HCT116 (cell line): ENCODE data around the gene RMND5A. TPM values are rescaled to one million over a fixed set of nuclear protein-coding genes. Genes with fewer than 3 reads are reported as not detected.

Experiments used
- ATAC-seq: fragments of 200-7000 bp; cut with Tn5 transposase; 2 replicates; pipeline ENCODE4 v1.9.1; 2020; ENCODE audit warnings: mild to moderate bottlenecking, moderate library complexity
- BruUV-seq: library from RNA; stranded (reverse); fragments of 400-500 nt; replicated peaks from 2 replicates; lab custom pipeline; 2021; lab: Mats Ljungman, UMichigan
- CTCF ChIA-PET: fragments of 300-600 bp; sonication (Branson Sonifier 250); formaldehyde crosslinking; loops from one replicate; lab custom pipeline; 2021; ENCODE audit warnings: antibody characterized with exemption; lab: Charles Lee
- POLR2A ChIA-PET: fragments of 300-600, 350-600 bp; sonication (Branson Sonifier 250); formaldehyde crosslinking; loops from one replicate; lab custom pipeline; 2021; ENCODE audit warnings: antibody characterized with exemption; lab: Charles Lee
- RAD21 ChIA-PET, 2 experiments: fragments of 300-600 bp; sonication (Branson Sonifier 250); formaldehyde crosslinking; loops; one replicate each; lab custom pipeline; 2023; ENCODE audit warnings: low total read pairs in 2 of 2; ENCODE audit not compliant: uncharacterized antibody in 2 of 2, unreplicated experiment in 2 of 2, low non-redundant PET in 1 of 2; lab: Charles Lee
- DNase-seq: peaks from one replicate; pipeline ENCODE4 v3.0.0-alpha.2; 2010; ENCODE audit warnings: low read depth, low spot score
- H2AFZ ChIP-seq: fragments of 200-600 bp; shearing (Covaris generic), sonication (generic); 2 replicates; pipeline ENCODE4 v1.6.1; 2017; ENCODE audit warnings: low read depth, mixed run types, mixed read lengths, antibody characterized with exemption, low read length; ENCODE audit not compliant: poor library complexity, severe bottlenecking
- H3K27ac ChIP-seq: 2 replicates; pipeline ENCODE4 v1.5.1; 2012; ENCODE audit warnings: low read depth, low read length
- H3K27me3 ChIP-seq: fragments of 200-600 bp; sonication (generic); 2 replicates; pipeline ENCODE4 v1.6.1; 2016; ENCODE audit warnings: mixed run types, low read length, mixed read lengths; ENCODE audit not compliant: insufficient read depth
- H3K36me3 ChIP-seq, 2 experiments: fragments of 200-500 bp in 1 of 2; fragments of 200-600 bp in 1 of 2; sonication (Bioruptor generic) in 1 of 2; sonication (generic) in 1 of 2; 2 replicates each; pipeline versions ENCODE4 v1.5.1 to v1.6.1; 2014 to 2016; ENCODE audit warnings: low read length in 2 of 2, inconsistent platforms in 1 of 2, mixed read lengths in 1 of 2, mixed run types in 1 of 2; ENCODE audit not compliant: insufficient read depth in 2 of 2, control insufficient read depth in 1 of 2
- H3K4me1 ChIP-seq, 2 experiments: fragments of 200-600 bp in 1 of 2; sonication (generic) in 1 of 2; 2 replicates each; pipeline versions ENCODE4 v1.5.1 to v1.6.1; 2012 to 2017; ENCODE audit warnings: low read length in 2 of 2, inconsistent platforms in 1 of 2, mild to moderate bottlenecking in 1 of 2, mixed read lengths in 1 of 2, mixed run types in 1 of 2, moderate library complexity in 1 of 2; ENCODE audit not compliant: insufficient read depth in 2 of 2, control insufficient read depth in 1 of 2
- H3K4me2 ChIP-seq: fragments of 200-600 bp; sonication (generic); 2 replicates; pipeline ENCODE4 v1.6.1; 2017; ENCODE audit warnings: mixed run types, low read length, mixed read lengths
- H3K4me3 ChIP-seq, 2 experiments: fragments of 200-600 bp in 1 of 2; sonication (generic) in 1 of 2; replicated peaks in 1 of 2; 2 replicates each; pipeline ENCODE4 v1.5.1; 2011 to 2016; ENCODE audit warnings: low read length in 2 of 2, control low read depth in 1 of 2, low read depth in 1 of 2, mild to moderate bottlenecking in 1 of 2, mixed read lengths in 1 of 2, mixed run types in 1 of 2
- H3K79me2 ChIP-seq: fragments of 200-600 bp; sonication (generic); 2 replicates; pipeline ENCODE4 v1.6.1; 2017; ENCODE audit warnings: mild to moderate bottlenecking, mixed run types, low read length, moderate library complexity, mixed read lengths; ENCODE audit not compliant: insufficient read depth
- H3K9ac ChIP-seq: fragments of 200-600 bp; sonication (generic); 2 replicates; pipeline ENCODE4 v1.6.1; 2016; ENCODE audit warnings: low read length, mixed read lengths
- H3K9me2 ChIP-seq: fragments of 200-600 bp; sonication (generic), shearing (Covaris generic); 2 replicates; pipeline ENCODE4 v1.6.1; 2017; ENCODE audit warnings: mixed run types, mild to moderate bottlenecking, moderate library complexity; ENCODE audit not compliant: insufficient read depth
- H3K9me3 ChIP-seq, 2 experiments: fragments of 200-500 bp in 1 of 2; fragments of 200-600 bp in 1 of 2; sonication (Bioruptor generic) in 1 of 2; sonication (generic) in 1 of 2; 2 replicates each; pipeline ENCODE4 v1.6.1; 2014 to 2017; ENCODE audit warnings: low read length in 2 of 2, mixed read lengths in 2 of 2, inconsistent platforms in 1 of 2, low read depth in 1 of 2, mild to moderate bottlenecking in 1 of 2, mixed run types in 1 of 2, moderate library complexity in 1 of 2; ENCODE audit not compliant: control insufficient read depth in 1 of 2, insufficient read depth in 1 of 2
- H4K20me1 ChIP-seq: fragments of 200-600 bp; sonication (generic), shearing (Covaris generic); 2 replicates; pipeline ENCODE4 v1.6.1; 2017; ENCODE audit warnings: mixed run types, mild to moderate bottlenecking, moderate library complexity; ENCODE audit not compliant: insufficient read depth
- CBX3 ChIP-seq: IDR thresholded peaks from 2 replicates; pipeline ENCODE4 v1.6.1; 2012; ENCODE audit warnings: low read depth
- JUND ChIP-seq: IDR thresholded peaks from 2 replicates; pipeline ENCODE4 v1.6.1; 2012
- SIN3A ChIP-seq: IDR thresholded peaks from 2 replicates; pipeline ENCODE4 v1.6.1; 2012; ENCODE audit warnings: low read depth
- SRF ChIP-seq: IDR thresholded peaks from 2 replicates; pipeline ENCODE4 v1.6.1; 2012; ENCODE audit warnings: low read depth
- intact Hi-C: fragments of 100-400 bp; cut with micrococcal nuclease; formaldehyde crosslinking; loops from 2 replicates; pipeline ENCODE4 v1.10.0; 2022
- total RNA-seq: library from RNA; stranded (reverse); gene quantifications from one replicate; pipeline ENCODE4 v1.2.1, GENCODE V29; 2021; ENCODE audit not compliant: unreplicated experiment
- TF ChIP-seq, protein P1 (sequence below): IDR thresholded peaks from 2 replicates; pipeline ENCODE4 v1.6.1; 2012; ENCODE audit warnings: low read depth
- TF ChIP-seq, protein P2 (sequence below): IDR thresholded peaks from 2 replicates; pipeline ENCODE4 v1.6.1; 2011; ENCODE audit warnings: mild to moderate bottlenecking, low read length, moderate library complexity; ENCODE audit not compliant: insufficient replicate concordance; ENCODE audit errors: extremely low read depth

Gene RMND5A
- total RNA-seq, 1 experiment from 2014 or later, result 32.4 TPM

DNA sequence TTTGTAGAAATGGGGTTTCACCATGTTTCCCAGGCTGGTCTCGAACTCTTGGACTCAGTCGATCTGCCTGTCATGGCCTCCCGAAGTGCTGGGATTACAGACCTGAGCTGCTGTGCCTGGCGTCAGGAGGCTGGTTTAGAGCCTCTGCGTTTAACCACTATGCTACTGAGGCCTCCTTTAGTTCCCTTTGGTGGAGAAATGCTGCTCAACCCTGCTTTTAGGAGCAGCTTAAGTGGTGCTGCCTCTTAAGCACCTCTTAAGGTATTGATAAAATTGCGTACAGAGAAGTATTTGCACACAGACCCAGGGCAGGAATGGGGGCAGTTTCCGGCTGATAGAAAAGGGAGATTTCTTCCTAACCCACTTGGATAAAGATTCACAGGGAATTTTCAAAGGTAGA lies 62.7 kb downstream of the RMND5A start:
- Histone ChIP-seq H3K79me2 (no peaks in the 10 kb centered on the region), H3K4me1 (no peaks in the 10 kb centered on the region), H4K20me1 (no peaks in the 10 kb centered on the region), H2AFZ (no peak overlapping the region), H3K9me2 (no peaks in the 10 kb centered on the region), H3K27me3 (no peaks in the 10 kb centered on the region), H3K9me3 (no peaks in the 10 kb centered on the region), H3K27ac (no peak overlapping the region), H3K9ac (no peak overlapping the region), H3K4me2 (no peak overlapping the region), H3K4me3 (no peak overlapping the region), H3K36me3 (no peaks in the 10 kb centered on the region)
- RAD21 ChIA-PET, result no interaction called here
- DNase-seq (no peak), ATAC-seq (no peak)
- CTCF ChIA-PET, result no interaction called here
- POLR2A ChIA-PET, result no interaction called here
- intact Hi-C loops, result no loop called here
- BruUV-seq, result no TSS peak
- TF ChIP-seq CBX3 (no peak), JUND (no peak), SIN3A (no peak), SRF (no peak)
- TF ChIP-seq, protein P1, sequence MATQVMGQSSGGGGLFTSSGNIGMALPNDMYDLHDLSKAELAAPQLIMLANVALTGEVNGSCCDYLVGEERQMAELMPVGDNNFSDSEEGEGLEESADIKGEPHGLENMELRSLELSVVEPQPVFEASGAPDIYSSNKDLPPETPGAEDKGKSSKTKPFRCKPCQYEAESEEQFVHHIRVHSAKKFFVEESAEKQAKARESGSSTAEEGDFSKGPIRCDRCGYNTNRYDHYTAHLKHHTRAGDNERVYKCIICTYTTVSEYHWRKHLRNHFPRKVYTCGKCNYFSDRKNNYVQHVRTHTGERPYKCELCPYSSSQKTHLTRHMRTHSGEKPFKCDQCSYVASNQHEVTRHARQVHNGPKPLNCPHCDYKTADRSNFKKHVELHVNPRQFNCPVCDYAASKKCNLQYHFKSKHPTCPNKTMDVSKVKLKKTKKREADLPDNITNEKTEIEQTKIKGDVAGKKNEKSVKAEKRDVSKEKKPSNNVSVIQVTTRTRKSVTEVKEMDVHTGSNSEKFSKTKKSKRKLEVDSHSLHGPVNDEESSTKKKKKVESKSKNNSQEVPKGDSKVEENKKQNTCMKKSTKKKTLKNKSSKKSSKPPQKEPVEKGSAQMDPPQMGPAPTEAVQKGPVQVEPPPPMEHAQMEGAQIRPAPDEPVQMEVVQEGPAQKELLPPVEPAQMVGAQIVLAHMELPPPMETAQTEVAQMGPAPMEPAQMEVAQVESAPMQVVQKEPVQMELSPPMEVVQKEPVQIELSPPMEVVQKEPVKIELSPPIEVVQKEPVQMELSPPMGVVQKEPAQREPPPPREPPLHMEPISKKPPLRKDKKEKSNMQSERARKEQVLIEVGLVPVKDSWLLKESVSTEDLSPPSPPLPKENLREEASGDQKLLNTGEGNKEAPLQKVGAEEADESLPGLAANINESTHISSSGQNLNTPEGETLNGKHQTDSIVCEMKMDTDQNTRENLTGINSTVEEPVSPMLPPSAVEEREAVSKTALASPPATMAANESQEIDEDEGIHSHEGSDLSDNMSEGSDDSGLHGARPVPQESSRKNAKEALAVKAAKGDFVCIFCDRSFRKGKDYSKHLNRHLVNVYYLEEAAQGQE, result no peak
- TF ChIP-seq, protein P2, sequence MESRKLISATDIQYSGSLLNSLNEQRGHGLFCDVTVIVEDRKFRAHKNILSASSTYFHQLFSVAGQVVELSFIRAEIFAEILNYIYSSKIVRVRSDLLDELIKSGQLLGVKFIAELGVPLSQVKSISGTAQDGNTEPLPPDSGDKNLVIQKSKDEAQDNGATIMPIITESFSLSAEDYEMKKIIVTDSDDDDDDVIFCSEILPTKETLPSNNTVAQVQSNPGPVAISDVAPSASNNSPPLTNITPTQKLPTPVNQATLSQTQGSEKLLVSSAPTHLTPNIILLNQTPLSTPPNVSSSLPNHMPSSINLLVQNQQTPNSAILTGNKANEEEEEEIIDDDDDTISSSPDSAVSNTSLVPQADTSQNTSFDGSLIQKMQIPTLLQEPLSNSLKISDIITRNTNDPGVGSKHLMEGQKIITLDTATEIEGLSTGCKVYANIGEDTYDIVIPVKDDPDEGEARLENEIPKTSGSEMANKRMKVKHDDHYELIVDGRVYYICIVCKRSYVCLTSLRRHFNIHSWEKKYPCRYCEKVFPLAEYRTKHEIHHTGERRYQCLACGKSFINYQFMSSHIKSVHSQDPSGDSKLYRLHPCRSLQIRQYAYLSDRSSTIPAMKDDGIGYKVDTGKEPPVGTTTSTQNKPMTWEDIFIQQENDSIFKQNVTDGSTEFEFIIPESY, result no peak
